Stimulated activated CD8-positive, alpha-beta memory T cell treated with anti-CD3 and anti-CD28 coated beads, Interleukin-12 subunit alpha, Interleukin-12 subunit beta, amount 100 ng/mL, for 4 hours (primary cell): ENCODE results near the gene B3GNT2.
"Not testable (repeated sequence)": the region's sequence is repeated elsewhere in the genome, so short reads cannot be mapped to it uniquely, and the experiment has no call there.

Experiments used
- DNase-seq: peaks from one replicate; pipeline ENCODE4 v3.0.0-alpha.2; 2020; ENCODE audit warnings: low read depth

The B3GNT2 gene

DNA sequence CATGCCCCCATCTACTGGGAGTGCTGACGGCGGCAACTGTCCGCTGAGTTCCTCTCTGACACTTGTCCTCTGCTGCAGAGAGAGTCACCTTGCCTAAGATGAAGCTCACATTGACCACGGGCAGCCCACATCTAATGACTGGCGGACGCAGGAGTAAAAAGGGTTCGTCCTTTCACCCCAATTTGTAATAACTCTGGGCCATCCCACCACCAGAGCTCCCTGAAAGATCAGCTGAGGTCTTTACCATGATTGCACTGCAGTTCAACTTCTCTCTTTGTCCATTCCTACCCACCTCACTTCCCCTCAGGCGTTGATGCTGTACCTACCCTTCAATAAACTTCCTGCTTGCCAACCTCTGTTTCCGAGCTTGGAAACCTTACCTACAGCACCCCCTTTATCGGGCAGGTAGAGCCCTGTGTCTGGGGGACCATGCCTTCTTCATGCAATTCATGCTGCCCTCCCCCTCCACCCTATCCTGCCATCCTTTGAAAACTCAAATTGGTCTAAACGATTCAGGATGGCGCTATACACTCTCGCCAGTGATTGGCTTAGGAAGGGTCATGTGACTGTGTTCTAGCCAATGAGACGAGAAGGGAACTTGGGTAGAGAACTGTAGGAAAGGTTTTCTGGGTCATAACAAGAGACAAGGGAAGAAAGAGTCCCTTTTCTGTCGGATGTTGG, 10.3 kb upstream of the B3GNT2 start:
- DNase-seq, result no peak

DNA sequence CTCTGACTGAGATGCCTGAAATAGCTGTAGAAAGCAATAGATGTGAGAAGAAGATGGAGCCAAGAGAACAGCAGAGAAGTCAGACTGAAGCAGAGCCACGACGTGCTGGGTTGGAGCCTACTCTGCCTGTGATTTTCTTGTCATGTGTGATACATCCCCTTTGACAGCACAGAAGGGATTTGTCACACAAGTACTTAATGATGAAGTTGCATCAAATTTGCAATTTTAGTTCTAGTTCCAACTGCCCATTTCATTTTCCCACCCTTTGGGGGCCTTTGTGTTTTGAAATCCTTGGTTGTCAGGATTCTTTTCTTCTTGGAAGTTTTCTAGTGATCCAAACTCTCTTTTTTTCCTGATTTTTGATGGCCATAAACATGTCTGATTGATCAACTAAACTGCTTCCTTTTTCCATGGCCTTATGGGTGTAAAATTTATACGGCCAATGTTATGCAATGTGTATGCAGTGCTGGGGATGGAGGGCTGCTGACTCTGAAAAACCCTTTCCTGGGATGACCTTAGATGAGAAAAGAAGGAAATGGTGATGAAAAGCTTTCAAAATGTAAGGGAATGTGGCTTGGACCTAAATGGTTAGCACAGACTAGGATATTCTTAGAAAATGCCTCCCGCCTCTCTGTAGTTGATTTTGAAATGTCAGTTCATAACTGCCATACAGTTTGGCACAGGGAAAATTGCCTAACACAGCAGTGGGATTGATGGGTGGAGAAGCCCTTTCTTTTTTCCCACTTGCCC, 9.6 kb upstream of the B3GNT2 start:
- DNase-seq, result no peak

- DNase-seq, result no peak
Observed at GRCh38 chr2:62187246-62187645, 8.7 kb upstream of the B3GNT2 start.

DNA sequence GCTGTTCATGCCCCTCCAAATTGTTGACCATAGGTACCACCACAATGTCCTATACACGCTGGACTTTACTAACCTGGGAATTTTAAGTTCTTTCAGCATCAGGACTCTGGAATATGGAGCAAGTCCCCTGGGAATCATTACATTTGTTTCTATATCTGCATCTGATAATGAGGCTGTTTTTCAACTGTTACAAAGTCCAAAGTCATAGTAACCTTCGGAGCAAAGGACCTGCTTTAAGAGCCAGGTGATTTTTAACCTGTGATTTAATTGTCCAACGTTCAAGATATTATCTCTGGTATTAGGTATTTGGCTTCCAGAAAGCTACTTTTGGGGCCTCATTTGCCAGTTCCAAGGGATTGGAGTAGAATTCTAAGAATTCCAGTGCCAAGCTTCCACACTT, 7.5 kb upstream of the B3GNT2 start:
- no peak for DNase-seq

GRCh38 chr2:62189196-62189595, 6.7 kb upstream of the B3GNT2 start:
- no peak for DNase-seq

GRCh38 chr2:62192811-62193210, 3.1 kb upstream of the B3GNT2 start:
- DNase-seq, result no peak

DNA sequence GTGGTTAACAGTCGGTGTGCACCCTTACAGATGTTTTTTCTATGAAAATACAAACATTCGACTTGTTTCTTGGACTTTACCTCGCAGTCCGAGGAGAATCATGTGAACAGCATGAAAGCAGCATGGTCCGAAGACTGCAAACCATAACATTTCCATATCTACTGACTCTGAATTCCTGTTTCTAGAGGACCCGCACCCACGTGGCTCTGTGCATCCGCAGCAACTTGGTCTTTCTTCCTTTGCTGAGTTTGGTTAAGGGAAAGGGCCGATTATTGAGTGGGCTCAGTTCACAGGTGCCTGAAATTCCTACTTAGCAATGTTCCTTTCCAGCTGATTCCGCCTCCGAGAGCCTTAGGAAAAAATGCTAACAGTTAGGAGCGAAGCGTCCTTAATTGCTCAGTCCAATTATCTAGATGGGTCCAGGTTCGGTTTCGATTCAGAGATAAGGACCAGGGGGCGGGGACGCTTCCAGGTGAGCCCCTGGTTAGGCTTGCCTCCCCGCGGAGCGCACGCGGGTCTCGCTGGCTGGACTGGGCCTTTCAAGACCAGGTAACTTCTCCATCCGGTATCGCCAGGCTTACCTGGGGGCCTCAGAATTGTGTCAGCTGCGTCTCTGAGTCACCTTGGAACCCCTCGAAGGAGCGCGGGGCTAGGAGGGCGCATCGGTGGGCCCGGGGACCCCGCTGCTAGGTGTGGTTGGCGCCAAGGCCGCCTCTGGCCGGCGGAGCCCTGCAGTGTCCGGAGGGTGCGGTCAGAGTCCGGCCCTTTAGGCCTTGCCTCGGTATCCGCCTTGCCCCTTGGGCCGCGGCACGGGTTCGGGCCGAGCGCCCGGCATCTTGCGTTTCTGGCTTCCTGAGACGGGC, 1.1 kb upstream of the B3GNT2 start:
- no peak for DNase-seq

- peak; percentile 41 for DNase-seq
Observed at GRCh38 chr2:62196278-62196901, 475 bp downstream of the B3GNT2 start.

GRCh38 chr2:62197011-62197924, 1.4 kb downstream of the B3GNT2 start:
- peak; percentile 24 for DNase-seq

GRCh38 chr2:62197925-62198633, 2.2 kb downstream of the B3GNT2 start:
- no peak for DNase-seq

DNA sequence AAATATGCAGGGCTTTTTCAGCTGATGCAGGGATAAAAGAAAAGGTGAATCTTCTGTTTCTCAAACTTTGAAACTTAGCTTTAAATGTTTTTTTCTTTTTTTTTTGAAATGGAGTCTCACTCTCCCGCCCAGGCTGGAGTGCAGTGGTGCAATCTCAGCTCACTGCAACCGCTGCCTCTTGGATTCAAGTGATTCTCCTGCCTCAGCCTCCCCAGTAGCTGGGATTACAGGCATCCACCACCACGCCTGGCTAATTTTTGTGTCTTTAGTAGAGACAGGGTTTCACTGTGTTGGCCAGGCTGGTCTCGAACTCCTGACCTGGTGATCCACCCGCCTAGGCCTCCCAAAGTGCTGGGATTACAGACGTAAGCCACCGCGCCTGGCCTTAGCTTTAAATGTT, 2.9 kb downstream of the B3GNT2 start:
- DNase-seq, result not testable (repeated sequence)

DNA sequence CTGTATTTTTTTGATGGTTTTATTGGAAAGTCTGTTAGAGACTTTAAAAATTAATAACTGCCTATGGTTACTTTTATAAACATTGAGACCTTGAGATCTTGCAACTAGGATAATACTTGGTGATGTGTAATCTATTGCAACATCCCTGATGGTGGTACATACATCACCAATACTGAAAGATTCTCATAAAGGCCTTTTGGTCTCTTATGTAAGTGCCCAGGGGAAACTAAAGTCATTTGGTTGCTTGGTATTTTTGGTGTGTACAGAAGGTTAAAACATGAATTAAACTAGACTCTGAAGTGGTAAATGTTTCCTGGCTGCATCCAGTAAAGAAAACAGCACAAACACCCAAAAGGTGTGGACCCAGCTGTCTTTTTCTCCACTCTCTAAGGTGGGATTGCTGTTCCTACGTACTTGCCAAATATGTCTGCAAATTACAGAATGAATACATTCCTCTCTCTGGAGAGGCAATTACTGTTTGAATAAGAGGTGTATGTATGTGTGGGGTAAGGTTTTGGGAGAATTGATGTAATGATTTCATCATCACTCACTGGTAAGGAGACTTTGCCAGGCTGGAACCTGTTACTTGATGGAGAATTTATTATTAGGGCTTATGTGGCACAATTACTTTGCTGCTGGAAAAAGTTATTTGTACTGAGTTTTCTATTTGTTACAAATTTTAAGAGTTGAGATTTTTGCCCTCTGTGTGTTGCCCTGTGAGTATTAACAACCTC, 3.6 kb downstream of the B3GNT2 start:
- DNase-seq, result no peak

DNA sequence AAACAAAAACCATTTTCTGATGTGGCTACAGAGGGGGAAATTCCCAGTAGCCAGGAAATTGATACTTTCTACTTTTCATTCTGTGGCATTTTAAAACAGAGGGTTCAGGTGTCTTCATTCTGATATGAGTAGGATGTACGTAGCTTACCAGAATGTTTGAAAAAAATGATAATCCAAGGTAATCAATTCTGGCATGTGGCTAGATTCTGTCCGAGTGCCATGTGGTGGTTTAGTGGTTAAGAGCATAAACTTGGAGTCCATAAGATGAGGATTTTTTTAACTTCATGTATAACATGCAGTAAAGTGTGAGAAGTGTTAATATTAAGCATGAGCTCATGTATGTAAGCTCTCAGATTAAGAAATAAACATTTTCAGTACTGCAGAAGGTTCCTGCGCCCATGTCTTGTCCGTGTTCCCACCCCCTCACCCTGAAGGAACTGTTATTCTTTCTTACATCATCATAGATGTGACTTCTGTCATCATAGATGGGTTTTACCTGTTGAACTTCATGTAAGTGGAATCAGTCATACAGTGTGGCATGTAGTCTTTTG, 4.5 kb downstream of the B3GNT2 start:
- DNase-seq, result no peak

DNA sequence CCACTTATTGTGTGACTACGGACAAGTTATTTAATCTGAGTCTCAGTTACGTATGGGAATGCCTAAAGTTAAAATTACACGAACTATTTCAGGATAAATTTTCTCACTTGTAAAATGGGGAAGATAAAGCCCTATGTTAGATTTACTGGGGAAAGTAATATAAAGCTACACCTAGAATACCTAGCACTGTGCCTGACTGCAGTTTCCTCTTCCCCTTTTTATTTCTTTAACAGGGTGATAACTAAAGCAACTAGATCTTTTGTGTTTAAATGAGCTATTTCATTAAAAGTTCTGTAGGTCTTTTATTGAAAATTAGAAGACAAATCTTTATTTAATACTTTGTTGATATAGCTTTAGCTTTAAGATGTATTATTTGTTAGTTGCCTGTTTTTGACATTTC, 5.0 kb downstream of the B3GNT2 start:
- DNase-seq, result no peak

- DNase-seq, result no peak
Observed at GRCh38 chr2:62201307-62201706, 5.4 kb downstream of the B3GNT2 start.

GRCh38 chr2:62202019-62202722, 6.3 kb downstream of the B3GNT2 start:
- DNase-seq, result no peak

- DNase-seq, result no peak
Observed at GRCh38 chr2:62202729-62203128, 6.8 kb downstream of the B3GNT2 start.

DNA sequence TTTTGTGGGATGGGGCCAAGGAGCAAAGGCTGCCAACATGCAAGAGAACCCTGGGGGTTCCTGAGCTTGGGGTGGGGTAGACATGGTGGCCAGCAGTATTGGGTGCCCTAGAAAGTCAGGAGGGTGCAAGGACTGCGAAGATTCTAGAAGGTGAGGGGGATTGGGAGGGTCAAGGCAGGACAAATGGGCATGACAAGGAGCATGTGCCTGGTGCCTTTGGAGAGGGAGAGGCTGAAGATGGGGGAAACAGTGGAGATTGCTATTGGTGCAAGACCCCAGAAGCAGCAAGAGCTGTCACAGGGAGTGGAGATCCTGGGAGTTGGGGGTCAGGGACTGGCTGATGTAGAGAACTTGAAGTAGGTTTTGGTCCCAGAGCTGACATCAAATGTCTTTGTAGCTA, 7.5 kb downstream of the B3GNT2 start:
- no peak for DNase-seq

GRCh38 chr2:62204998-62205496, 9.1 kb downstream of the B3GNT2 start:
- DNase-seq, result no peak
